ENCODE data around the gene TTC39B. TPM values are rescaled to one million over a fixed set of nuclear protein-coding genes. Genes with fewer than 3 reads are reported as not detected.

Gene TTC39B
- total RNA-seq, 1 donor from 2014 or later = 46.9 TPM

- intact Hi-C loops (cut with DNase I) = no loop called here
- no peak for DNase-seq
- no peaks in the 10 kb centered on the region for H3K27me3 ChIP-seq
- no peak for TF ChIP-seq CTCF (IDR thresholded peaks at IDR 0.05)
- H3K4me1 ChIP-seq = peaks cover 6% of the 10 kb centered on the region
- no peak overlapping the region for H3K4me3 ChIP-seq
- no peak for ATAC-seq
- no peaks in the 10 kb centered on the region for H3K36me3 ChIP-seq
- no peaks in the 10 kb centered on the region for H3K9me3 ChIP-seq
- no peak overlapping the region for H3K27ac ChIP-seq
Observed at GRCh38 chr9:15310107-15310850, 3.3 kb upstream of the TTC39B start.

- ATAC-seq (no peak), DNase-seq (no peak)
- Histone ChIP-seq H3K27ac (no peak overlapping the region), H3K4me3 (no peak overlapping the region), H3K27me3 (no peaks in the 10 kb centered on the region), H3K36me3 (no peaks in the 10 kb centered on the region), H3K4me1 (peaks cover 8% of the 10 kb centered on the region), H3K9me3 (no peaks in the 10 kb centered on the region)
- intact Hi-C loops (cut with DNase I) = no loop called here
- no peak for TF ChIP-seq CTCF (IDR thresholded peaks at IDR 0.05)
Observed at GRCh38 chr9:15308511-15308910, 1.5 kb upstream of the TTC39B start.

- Histone ChIP-seq H3K36me3 (no peaks in the 10 kb centered on the region), H3K27me3 (no peaks in the 10 kb centered on the region), H3K27ac (peak overlapping the region; percentile 27), H3K4me3 (peak overlapping the region; percentile 89), H3K9me3 (no peaks in the 10 kb centered on the region), H3K4me1 (peaks cover 8% of the 10 kb centered on the region)
- DNase-seq (no peak), ATAC-seq (no peak)
- intact Hi-C loops (cut with DNase I) = no loop called here
- TF ChIP-seq CTCF (IDR thresholded peaks at IDR 0.05) = peak; percentile 11
Observed at GRCh38 chr9:15307523-15307841, 466 bp upstream of the TTC39B start.

GRCh38 chr9:15306068-15306756, 804 bp downstream of the TTC39B start:
- no peaks in the 10 kb centered on the region for H3K27me3 ChIP-seq
- no peaks in the 10 kb centered on the region for H3K9me3 ChIP-seq
- ATAC-seq = peak; percentile 66
- H3K36me3 ChIP-seq = no peaks in the 10 kb centered on the region
- peak overlapping the region; percentile 89 for H3K4me3 ChIP-seq
- no peak for TF ChIP-seq CTCF (IDR thresholded peaks at IDR 0.05)
- peak overlapping the region; percentile 82 for H3K27ac ChIP-seq
- H3K4me1 ChIP-seq = peaks cover 8% of the 10 kb centered on the region
- intact Hi-C loops (cut with DNase I) = no loop called here
- peak; percentile 88 for DNase-seq

- intact Hi-C loops (cut with DNase I) = no loop called here
- TF ChIP-seq CTCF (IDR thresholded peaks at IDR 0.05) = no peak
- Histone ChIP-seq H3K4me3 (peak overlapping the region; percentile 89), H3K27ac (peak overlapping the region; percentile 82), H3K4me1 (peaks cover 8% of the 10 kb centered on the region), H3K36me3 (no peaks in the 10 kb centered on the region), H3K27me3 (no peaks in the 10 kb centered on the region), H3K9me3 (no peaks in the 10 kb centered on the region)
- no peak for DNase-seq
- ATAC-seq = no peak
Observed at GRCh38 chr9:15305470-15305869, 1.5 kb downstream of the TTC39B start.
